ENCODE measurements around the gene MAVS.
A peak's percentile ranks its signal among the peaks of the same experiment; 100 is the strongest.

MAVS gene

GRCh38 chr20:3846740-3847428, at the start of gene MAVS:
TSS of gene MAVS (plus strand) at chr20:3846834. CDS start at chr20:3854625, 7,791 bp downstream.
- peak; percentile 84 to 86 for DNase-seq

GRCh38 chr20:3797226-3797545, 49.4 kb upstream of the MAVS start:
- no peak for DNase-seq

GRCh38 chr20:3797592-3798372, 48.9 kb upstream of the MAVS start:
- DNase-seq: peak; percentile 39 to 71

GRCh38 chr20:3798373-3798768, 48.3 kb upstream of the MAVS start:
- no peak for DNase-seq

DNA sequence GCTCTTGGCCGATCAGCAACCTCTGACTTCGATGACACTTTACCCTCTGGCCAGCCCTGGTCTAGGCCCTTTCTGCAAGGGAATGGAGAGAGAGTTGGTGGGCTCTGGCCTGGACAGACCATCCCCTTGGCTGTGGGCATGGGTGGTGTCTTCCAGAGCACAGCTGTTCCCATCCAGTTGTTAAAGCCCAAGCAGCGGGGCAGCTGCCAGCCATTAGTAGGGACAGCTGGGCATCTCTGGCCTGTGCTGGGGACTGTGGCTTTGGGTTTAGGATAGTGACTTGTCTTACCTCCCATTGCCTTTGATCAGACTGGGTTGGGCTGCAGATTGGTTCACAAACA, 47.8 kb upstream of the MAVS start:
- no peak for DNase-seq

DNA sequence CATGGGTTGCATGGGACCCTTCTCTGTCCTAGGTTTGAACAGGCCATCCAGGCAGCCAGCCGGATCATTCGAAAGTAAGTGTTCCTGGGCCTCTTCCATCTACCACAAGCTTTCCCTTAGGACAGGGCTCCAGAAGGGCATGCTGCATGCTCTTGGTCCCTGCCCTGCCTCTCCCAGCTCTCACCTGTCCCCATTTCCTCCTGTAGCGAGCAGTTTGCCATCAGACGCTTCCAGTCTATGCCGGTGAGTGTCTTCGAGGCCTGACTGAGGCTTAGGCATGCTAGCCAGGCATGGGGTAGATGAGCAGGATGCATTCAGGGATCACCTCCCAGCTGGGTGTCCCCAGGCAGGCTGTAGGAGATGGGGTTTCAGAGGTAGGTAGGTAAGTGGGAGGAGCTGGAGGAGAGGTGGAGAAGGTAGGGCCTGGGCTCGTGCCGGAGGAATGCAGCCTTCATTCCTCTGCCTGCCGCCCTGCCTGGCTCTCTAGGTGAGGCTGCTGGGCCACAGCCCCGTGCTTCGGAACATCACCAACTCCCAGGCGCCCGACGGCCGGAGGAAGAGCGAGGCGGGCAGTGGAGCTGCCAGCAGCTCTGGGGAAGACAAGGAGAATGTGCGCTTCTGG, 46.3 kb upstream of the MAVS start:
- DNase-seq: no peak

- DNase-seq: no peak
Observed at GRCh38 chr20:3800878-3801260, 45.8 kb upstream of the MAVS start.

GRCh38 chr20:3801299-3801698, 45.3 kb upstream of the MAVS start:
- DNase-seq: no peak

DNA sequence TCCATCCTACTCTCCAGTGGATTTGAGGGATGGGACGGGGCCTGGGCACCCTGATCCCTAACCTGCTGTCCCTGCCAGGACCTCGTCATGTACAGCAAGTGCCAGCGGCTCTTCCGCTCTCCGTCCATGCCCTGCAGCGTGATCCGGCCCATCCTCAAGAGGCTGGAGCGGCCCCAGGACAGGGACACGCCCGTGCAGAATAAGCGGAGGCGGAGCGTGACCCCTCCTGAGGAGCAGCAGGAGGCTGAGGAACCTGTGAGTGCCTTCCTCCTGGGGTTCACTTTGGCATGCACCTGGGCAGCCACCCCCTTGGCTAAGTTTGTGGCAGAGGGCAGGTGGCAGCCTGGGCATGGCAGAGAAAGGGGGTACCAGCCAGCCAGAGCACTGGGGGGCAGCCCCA, 44.8 kb upstream of the MAVS start:
- DNase-seq: no peak

DNA sequence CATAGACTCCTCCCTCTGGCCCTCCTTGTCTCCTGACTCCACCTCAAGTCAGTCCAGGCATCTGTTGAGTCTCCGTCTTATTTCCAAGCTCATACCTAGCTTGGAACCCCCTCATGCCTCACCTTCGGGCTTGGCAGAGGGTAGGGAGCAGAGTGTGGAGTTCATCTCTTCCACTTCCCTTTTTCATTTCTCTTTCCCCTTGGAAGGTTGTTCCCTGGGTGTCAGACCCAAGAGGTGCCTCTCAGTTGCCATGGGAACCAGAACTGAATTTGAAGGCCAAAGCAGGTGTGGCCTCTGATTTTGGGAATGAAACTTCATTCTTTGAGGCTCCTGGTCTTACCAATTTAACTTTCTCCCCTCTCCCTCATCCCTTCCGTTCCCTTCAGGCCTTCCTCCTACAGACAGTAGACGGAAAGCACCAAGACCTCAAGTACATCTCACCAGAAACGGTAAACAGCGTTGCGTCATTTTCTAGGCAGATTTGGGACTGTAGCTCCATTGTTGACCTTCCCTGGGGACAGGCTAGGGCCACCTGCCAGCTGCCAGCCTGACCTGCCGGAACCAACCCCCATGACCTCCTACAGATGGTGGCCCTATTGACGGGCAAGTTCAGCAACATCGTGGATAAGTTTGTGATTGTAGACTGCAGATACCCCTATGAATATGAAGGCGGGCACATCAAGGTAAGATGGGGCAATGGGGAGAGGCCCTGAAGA, 44.0 kb upstream of the MAVS start:
- DNase-seq: no peak

DNA sequence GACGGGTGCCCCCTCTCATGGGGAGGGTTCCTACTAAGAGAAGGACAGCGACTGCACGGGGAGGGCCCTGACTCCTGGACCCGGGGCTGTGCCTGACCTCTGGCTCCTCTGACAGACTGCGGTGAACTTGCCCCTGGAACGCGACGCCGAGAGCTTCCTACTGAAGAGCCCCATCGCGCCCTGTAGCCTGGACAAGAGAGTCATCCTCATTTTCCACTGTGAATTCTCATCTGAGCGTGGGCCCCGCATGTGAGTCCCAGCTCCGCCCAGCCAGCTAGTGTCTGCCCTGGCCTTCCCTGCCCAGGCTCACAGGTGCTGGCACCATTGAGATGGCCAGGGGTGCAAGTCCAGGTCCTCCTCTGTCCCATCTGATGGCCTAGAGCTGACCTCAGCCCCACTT, 43.3 kb upstream of the MAVS start:
- no peak for DNase-seq

DNA sequence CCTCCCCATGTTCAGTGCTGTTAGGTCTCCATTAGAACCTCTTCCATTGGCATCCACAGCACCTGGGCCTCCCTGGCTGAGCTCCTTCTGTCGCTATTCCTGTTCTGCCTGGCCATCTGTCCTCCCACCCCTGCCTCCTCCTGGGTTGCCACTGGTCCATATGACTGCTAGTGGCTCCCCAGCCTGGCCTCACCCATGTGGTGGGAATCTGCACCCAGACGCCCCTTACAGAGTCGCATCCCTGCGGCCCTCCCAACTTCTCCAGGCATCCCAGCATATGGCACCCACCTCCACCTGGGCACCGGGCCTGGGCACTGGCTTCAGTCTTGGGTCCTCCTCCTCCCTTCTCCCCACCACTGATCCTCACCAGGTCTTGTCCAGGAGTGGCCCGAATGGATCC, 42.8 kb upstream of the MAVS start:
- no peak for DNase-seq

- DNase-seq: no peak
Observed at GRCh38 chr20:3804254-3804751, 42.3 kb upstream of the MAVS start.

DNA sequence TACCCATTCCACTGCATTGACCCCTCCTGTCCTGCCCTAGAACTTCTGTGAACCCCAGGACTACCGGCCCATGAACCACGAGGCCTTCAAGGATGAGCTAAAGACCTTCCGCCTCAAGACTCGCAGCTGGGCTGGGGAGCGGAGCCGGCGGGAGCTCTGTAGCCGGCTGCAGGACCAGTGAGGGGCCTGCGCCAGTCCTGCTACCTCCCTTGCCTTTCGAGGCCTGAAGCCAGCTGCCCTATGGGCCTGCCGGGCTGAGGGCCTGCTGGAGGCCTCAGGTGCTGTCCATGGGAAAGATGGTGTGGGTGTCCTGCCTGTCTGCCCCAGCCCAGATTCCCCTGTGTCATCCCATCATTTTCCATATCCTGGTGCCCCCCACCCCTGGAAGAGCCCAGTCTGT, 41.9 kb upstream of the MAVS start:
- no peak for DNase-seq

DNA sequence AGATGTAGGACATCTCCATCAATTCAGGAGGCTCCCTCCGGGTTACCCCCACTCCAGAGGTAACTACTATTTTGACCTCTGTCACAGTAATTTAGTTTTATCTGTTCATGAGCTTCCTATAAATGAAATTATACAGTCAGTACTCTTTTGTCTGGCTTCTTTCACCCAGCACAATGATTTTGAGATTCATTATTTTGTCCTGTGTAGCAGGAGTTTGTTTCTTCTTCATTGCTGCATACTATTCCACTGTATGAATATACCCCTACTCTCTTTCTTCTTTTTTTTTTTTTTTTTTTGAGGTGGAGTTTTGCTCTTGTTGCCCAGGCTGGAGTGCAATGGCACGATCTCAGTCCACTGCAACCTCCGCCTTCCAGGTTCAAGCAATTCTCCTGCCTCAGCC, 38.1 kb upstream of the MAVS start:
- no peak for DNase-seq

- peak; percentile 90 to 91 for DNase-seq
Observed at GRCh38 chr20:3811467-3812258, 35.0 kb upstream of the MAVS start.

GRCh38 chr20:3812259-3812681, 34.4 kb upstream of the MAVS start:
- DNase-seq: no peak

- no peak for DNase-seq
Observed at GRCh38 chr20:3812975-3813847, 33.4 kb upstream of the MAVS start.

- peak in 1 of 2 donors; percentile 34 for DNase-seq
Observed at GRCh38 chr20:3813848-3814581, 32.6 kb upstream of the MAVS start.

GRCh38 chr20:3814928-3815495, 31.6 kb upstream of the MAVS start:
- no peak for DNase-seq

Measured in CD4-positive, alpha-beta T cell treated with Interleukin-4 for 1 hour (primary cell).